AG04449 (cell line): Measurements from ENCODE around the gene ZC4H2.
"Not testable (repeated sequence)": the region's sequence is repeated elsewhere in the genome, so short reads cannot be mapped to it uniquely, and the experiment has no call there.

ENCODE experiments used
- CTCF ChIA-PET: fragments of 350-600 bp; formaldehyde crosslinking; extraction: SDS; loops from one replicate; lab custom pipeline; 2021; ENCODE audit warnings: antibody characterized with exemption; lab: Yijun Ruan, JAX
- POLR2A ChIA-PET: fragments of 400-600, 350-600 bp; formaldehyde crosslinking; extraction: SDS; loops from one replicate; lab custom pipeline; 2020; ENCODE audit warnings: antibody characterized with exemption, inconsistent platforms; lab: Yijun Ruan, JAX
- DNase-seq: peaks from one replicate; pipeline ENCODE4 v3.0.0-alpha.2; 2010; ENCODE audit warnings: low read depth, low spot score
- H3K4me3 ChIP-seq: 2 replicates; pipeline ENCODE4 v1.5.1; 2011; ENCODE audit warnings: low read depth, mild to moderate bottlenecking, control low read depth, low read length
- TF ChIP-seq, protein P1 (sequence below): IDR thresholded peaks from one replicate; pipeline ENCODE4 v1.5.1; 2011; ENCODE audit warnings: mild to moderate bottlenecking, moderate library complexity, low read length, control low read depth, inconsistent platforms; ENCODE audit not compliant: insufficient read depth; ENCODE audit errors: missing control alignments

The ZC4H2 gene

GRCh38 chrX:64975989-64976672 lies at the start of gene ZC4H2:
Gene ZC4H2 (minus strand): TSS chrX:64976450. CDS start chrX:64976377, 73 bp downstream.
- CTCF ChIA-PET = no interaction called here
- H3K4me3 ChIP-seq = peak within 1 kb of the TSS; percentile 70
- POLR2A ChIA-PET = no interaction called here
- TF ChIP-seq, protein P1, sequence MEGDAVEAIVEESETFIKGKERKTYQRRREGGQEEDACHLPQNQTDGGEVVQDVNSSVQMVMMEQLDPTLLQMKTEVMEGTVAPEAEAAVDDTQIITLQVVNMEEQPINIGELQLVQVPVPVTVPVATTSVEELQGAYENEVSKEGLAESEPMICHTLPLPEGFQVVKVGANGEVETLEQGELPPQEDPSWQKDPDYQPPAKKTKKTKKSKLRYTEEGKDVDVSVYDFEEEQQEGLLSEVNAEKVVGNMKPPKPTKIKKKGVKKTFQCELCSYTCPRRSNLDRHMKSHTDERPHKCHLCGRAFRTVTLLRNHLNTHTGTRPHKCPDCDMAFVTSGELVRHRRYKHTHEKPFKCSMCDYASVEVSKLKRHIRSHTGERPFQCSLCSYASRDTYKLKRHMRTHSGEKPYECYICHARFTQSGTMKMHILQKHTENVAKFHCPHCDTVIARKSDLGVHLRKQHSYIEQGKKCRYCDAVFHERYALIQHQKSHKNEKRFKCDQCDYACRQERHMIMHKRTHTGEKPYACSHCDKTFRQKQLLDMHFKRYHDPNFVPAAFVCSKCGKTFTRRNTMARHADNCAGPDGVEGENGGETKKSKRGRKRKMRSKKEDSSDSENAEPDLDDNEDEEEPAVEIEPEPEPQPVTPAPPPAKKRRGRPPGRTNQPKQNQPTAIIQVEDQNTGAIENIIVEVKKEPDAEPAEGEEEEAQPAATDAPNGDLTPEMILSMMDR = no peak
- DNase-seq = peak; percentile 7

DNA sequence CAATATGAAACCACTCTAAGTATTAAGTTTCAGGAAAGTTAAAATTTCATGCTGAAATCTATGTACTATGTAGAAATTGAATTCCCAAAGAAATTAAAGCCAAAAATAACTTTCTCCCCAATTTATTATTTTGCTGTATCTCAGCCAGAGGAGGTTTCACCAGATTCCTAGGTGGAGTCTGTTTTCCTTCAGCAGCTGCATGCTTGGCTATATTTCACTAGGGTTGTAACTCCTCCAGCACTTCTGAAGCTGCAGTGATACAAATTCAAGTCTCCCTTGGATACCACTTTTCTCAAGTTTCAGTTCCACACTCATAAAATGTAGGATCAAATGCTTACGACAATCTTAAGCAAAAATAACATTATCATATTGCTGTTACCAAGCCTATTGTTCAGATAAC lies 41.2 kb upstream of the ZC4H2 start:
- CTCF ChIA-PET = no interaction called here
- DNase-seq = no peak
- POLR2A ChIA-PET = no interaction called here
- no peak overlapping the region for H3K4me3 ChIP-seq
- TF ChIP-seq, protein P1 = no peak

DNA sequence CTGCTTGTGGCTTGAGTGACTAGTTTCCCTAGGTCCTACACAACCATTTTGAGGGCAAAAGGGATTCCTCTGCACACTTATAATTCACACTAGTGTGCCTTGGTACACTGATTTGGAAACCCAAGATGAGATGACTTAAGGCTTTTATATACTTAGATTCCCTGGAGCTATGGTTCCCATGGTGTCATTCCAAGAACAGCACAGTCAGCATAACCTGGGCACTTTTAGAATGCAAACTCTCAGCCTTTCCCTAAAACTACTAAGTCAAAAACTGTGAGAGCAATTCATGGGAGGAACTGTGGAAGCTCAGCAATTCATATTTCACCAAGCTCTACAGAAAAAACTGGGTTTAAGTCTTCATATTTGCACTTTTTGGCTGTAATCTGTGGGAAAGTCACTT lies 38.0 kb upstream of the ZC4H2 start:
- ChIA-PET POLR2A (no interaction called here), CTCF (no interaction called here)
- TF ChIP-seq, protein P1 = no peak
- no peak for DNase-seq
- H3K4me3 ChIP-seq = no peak overlapping the region

DNA sequence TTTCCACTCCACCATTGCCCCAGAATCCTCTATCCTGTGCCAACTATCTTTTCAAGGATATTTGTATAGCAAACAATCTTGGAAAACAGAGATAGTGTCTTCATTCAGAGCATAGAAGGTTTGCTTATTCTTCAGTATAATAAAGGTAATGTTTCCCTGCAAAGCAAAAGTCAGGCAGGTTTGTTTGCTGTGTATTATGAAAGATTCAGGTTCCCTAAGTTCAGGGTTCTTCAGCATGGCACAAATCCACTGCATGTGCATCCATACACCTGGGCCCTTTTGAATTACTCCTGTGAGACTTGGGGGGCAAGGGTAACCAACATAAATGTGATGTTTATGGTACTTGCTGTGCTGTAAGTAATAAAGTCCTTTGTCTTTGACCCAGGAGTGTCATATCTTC lies 33.2 kb upstream of the ZC4H2 start:
- ChIA-PET POLR2A (no interaction called here), CTCF (no interaction called here)
- TF ChIP-seq, protein P1 = no peak
- H3K4me3 ChIP-seq = no peak overlapping the region
- DNase-seq = no peak

DNA sequence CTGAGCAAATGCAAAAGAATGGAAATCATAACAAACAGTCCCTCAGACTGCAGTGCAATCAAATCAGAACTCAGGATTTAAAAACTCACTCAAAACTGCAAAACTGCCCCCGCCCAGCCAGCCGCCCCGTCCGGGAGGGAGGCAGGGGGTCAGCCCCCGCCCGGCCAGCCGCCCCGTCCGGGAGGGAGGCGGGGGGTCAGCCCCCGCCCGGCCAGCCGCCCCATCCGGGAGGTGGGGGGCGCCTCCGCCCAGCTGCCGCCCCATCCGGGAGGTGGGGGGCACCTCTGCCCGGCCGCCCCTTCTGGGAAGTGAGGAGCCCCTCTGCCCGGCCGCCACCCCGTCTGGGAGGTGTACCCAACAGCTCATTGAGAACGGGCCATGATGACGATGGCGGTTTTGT lies 26.0 kb upstream of the ZC4H2 start:
- H3K4me3 ChIP-seq, CTCF ChIA-PET, POLR2A ChIA-PET, DNase-seq: not testable (repeated sequence)

DNA sequence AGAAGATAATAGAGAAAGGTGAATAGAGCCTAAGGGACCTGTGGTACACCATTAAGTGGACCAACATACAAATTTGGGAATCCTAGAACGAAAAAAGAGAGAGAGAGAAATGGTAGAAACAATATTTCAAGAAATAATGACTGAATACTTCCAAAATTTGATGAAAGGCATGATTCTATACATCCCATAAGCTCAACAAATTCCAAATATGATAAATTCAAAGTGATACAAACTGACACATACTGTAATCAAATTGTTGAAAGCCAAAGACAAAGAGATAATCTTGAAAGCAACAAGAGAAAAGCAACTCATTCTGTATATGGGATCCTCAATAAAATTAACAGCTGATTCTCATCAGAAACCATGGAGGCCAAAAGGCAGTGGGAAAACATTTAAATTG lies 20.6 kb upstream of the ZC4H2 start:
- CTCF ChIA-PET = no interaction called here
- no peak overlapping the region for H3K4me3 ChIP-seq
- DNase-seq = no peak
- POLR2A ChIA-PET = no interaction called here
- TF ChIP-seq, protein P1 = no peak
